Germinal center (tissue), 1 donor: ENCODE measurements around the gene SDHAF2.
"Not testable (repeated sequence)": the region's sequence is repeated elsewhere in the genome, so short reads cannot be mapped to it uniquely, and the experiment has no call there.

Experiments used
- DNase-seq: peaks from one replicate; pipeline ENCODE4 v3.0.0; 2012; ENCODE audit warnings: mixed read lengths, low spot score

SDHAF2 gene

GRCh38 chr11:61425367-61426131 is 4.4 kb upstream of the SDHAF2 start:
- no peak for DNase-seq

GRCh38 chr11:61429346-61429690 is 606 bp upstream of the SDHAF2 start:
- peak; percentile 81 for DNase-seq

GRCh38 chr11:61430839-61431238 is 915 bp downstream of the SDHAF2 start:
- not testable (repeated sequence) for DNase-seq

GRCh38 chr11:61437496-61437895 is 7.6 kb downstream of the SDHAF2 start:
- DNase-seq, result no peak

GRCh38 chr11:61439615-61440014 is 9.7 kb downstream of the SDHAF2 start:
- DNase-seq, result no peak

GRCh38 chr11:61442616-61443015 is 12.7 kb downstream of the SDHAF2 start:
- no peak for DNase-seq

GRCh38 chr11:61445516-61445915 is 15.6 kb downstream of the SDHAF2 start:
- DNase-seq, result no peak

GRCh38 chr11:61446211-61446651 is 16.3 kb downstream of the SDHAF2 start:
- peak; percentile 74 for DNase-seq

- DNase-seq, result no peak
Observed at GRCh38 chr11:61447601-61448551, 18.0 kb downstream of the SDHAF2 start.

- no peak for DNase-seq
Observed at GRCh38 chr11:61448552-61448927, 18.6 kb downstream of the SDHAF2 start.

GRCh38 chr11:61452825-61453224 is 22.9 kb downstream of the SDHAF2 start:
- no peak for DNase-seq

- no peak for DNase-seq
Observed at GRCh38 chr11:61453695-61454094, 23.8 kb downstream of the SDHAF2 start.

- DNase-seq, result no peak
Observed at GRCh38 chr11:61454520-61454919, 24.6 kb downstream of the SDHAF2 start.

- no peak for DNase-seq
Observed at GRCh38 chr11:61460474-61460881, 30.6 kb downstream of the SDHAF2 start.

- no peak for DNase-seq
Observed at GRCh38 chr11:61460986-61461385, 31.1 kb downstream of the SDHAF2 start.

GRCh38 chr11:61467602-61468001 is 37.7 kb downstream of the SDHAF2 start:
- DNase-seq, result not testable (repeated sequence)

GRCh38 chr11:61468002-61468401 is 38.1 kb downstream of the SDHAF2 start:
- DNase-seq, result no peak

- DNase-seq, result no peak
Observed at GRCh38 chr11:61472282-61472681, 42.4 kb downstream of the SDHAF2 start.

- no peak for DNase-seq
Observed at GRCh38 chr11:61472868-61473267, 42.9 kb downstream of the SDHAF2 start.

GRCh38 chr11:61473370-61474012 is 43.6 kb downstream of the SDHAF2 start:
- DNase-seq, result no peak

GRCh38 chr11:61474013-61474643 is 44.2 kb downstream of the SDHAF2 start:
- DNase-seq, result no peak

- no peak for DNase-seq
Observed at GRCh38 chr11:61475433-61475832, 45.5 kb downstream of the SDHAF2 start.
